ENCODE data around the gene EOLA2. TPM values are rescaled to one million over a fixed set of nuclear protein-coding genes. Genes with fewer than 3 reads are reported as not detected.

EOLA2 gene
- total and polyA plus RNA-seq, 2 of the 8 experiments (the other 6 are each of a cell fraction or from before 2014, with no cell fraction given): 19.0 to 22.5 TPM

DNA sequence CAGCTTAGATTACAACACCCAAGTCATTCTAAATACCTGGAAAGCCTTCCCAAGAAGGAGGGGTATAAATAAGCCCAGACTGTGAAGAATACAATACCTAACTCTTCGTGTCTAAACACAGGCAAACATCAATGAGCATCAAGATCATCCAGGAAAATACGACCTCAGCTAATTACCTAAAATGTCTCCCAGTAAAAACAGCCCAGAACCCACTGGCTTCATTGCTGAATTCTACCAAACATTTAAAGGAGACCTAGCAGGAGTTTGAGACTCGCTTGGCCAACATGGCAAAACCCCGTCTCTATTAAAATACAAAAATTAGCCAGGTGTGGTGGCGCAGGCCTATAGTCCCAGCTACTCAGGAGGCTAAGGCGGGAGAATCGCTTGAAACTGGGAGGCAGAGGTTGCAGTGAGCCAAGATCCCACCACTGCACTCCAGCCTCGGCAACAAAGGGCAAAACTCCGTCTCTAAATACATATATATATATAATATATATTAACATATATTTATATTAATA is 28.1 kb downstream of the EOLA2 start:
- CTCF ChIA-PET (ENCODE audit: partially characterized antibody): interaction anchor here (0.6 kb wide), 1 partner anchor 645 kb away, joined by 3 read pairs; no protein-coding TSS in a partner anchor
- TF ChIP-seq, protein P1, sequence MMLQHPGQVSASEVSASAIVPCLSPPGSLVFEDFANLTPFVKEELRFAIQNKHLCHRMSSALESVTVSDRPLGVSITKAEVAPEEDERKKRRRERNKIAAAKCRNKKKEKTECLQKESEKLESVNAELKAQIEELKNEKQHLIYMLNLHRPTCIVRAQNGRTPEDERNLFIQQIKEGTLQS (IDR thresholded peaks at IDR 0.05; ENCODE audit: insufficient read depth, low read depth, low read length): no peak
- no peak for TF ChIP-seq RXRA (IDR thresholded peaks at IDR 0.05; ENCODE audit: insufficient read depth, low read depth, low read length)
- no peak for TF ChIP-seq BACH1 (IDR thresholded peaks at IDR 0.05; ENCODE audit: low read length)
- TF ChIP-seq KDM4A (IDR thresholded peaks at IDR 0.05; ENCODE audit: low read depth, low read length, severe bottlenecking): no peak
- no peak for TF ChIP-seq CEBPB (IDR thresholded peaks at IDR 0.05; ENCODE audit: low read depth, low read length)
- no peak for TF ChIP-seq SIRT6 (IDR thresholded peaks at IDR 0.05; ENCODE audit: low read length)
- TF ChIP-seq POLR2A (IDR thresholded peaks at IDR 0.05; ENCODE audit: control extremely low read depth in 1 of 2, low read depth in 2 of 2, low read length in 2 of 2): no peak
- TF ChIP-seq YY1 (IDR thresholded peaks at IDR 0.05; ENCODE audit: low read depth, low read length): no peak
- no peak for TF ChIP-seq SIX5 (IDR thresholded peaks at IDR 0.05; ENCODE audit: low read depth, low read length)
- TF ChIP-seq TBP (IDR thresholded peaks at IDR 0.05; ENCODE audit: low read depth, low read length): no peak
- no peak for TF ChIP-seq SAP30 (IDR thresholded peaks at IDR 0.05; ENCODE audit: insufficient read depth, insufficient replicate concordance, low read length)
- no peak for TF ChIP-seq BRCA1 (IDR thresholded peaks at IDR 0.05; ENCODE audit: low read depth, low read length)
- no peak for TF ChIP-seq EZH2 (IDR thresholded peaks at IDR 0.05; ENCODE audit: low read depth, low read length, severe bottlenecking)
- TF ChIP-seq KDM1A (IDR thresholded peaks at IDR 0.05; ENCODE audit: borderline replicate concordance, low read length): no peak
- no peak for TF ChIP-seq BCL11A (IDR thresholded peaks at IDR 0.05; ENCODE audit: low read depth in 2 of 2, low read length in 2 of 2)

More for the DNA sequence above, 28.1 kb downstream of the EOLA2 start:
- H4K20me1 ChIP-seq (replicated peaks in 1 of 2; ENCODE audit: control insufficient read depth in 1 of 2, insufficient read depth in 2 of 2, low read length in 2 of 2): no peaks in the 10 kb centered on the region
- H3K27ac ChIP-seq (ENCODE audit: low read depth, low read length): no peak overlapping the region
- no peak overlapping the region for H3K23ac ChIP-seq (ENCODE audit: insufficient read length)
- H3K14ac ChIP-seq (ENCODE audit: insufficient read length): no peak overlapping the region
- no peak overlapping the region for H2BK120ac ChIP-seq (replicated peaks; ENCODE audit: low read depth, low read length)
- FAIRE-seq (no peak), DNase-seq (ENCODE audit: low read depth in 1 of 2, low spot score in 2 of 2) (no peak)
- no peak overlapping the region for H3K4ac ChIP-seq (replicated peaks; ENCODE audit: insufficient read length, low read depth, low read length)
- POLR2A ChIA-PET (ENCODE audit: partially characterized antibody): no interaction called here
- no peak overlapping the region for H3K9ac ChIP-seq (replicated peaks in 1 of 4; ENCODE audit: extremely low read depth in 1 of 4, low read depth in 3 of 4, low read length in 3 of 4)
- no peak overlapping the region for H2BK5ac ChIP-seq (ENCODE audit: low read depth, low read length)
- no peak overlapping the region for H2BK15ac ChIP-seq (ENCODE audit: low read length)
- no peak overlapping the region for H3K4me2 ChIP-seq (ENCODE audit: insufficient read depth in 1 of 2, low read depth in 2 of 2, low read length in 2 of 2)
- no peaks in the 10 kb centered on the region for H3K23me2 ChIP-seq (ENCODE audit: low read depth, low read length)
- H2AK5ac ChIP-seq (ENCODE audit: low read depth, low read length): no peak overlapping the region
- H3K9me3 ChIP-seq (ENCODE audit: insufficient read depth in 2 of 2, low read depth in 1 of 2, low read length in 1 of 2): no peaks in the 10 kb centered on the region
- H3K4me1 ChIP-seq (replicated peaks in 1 of 4; ENCODE audit: control insufficient read depth in 3 of 4, insufficient read depth in 4 of 4, low read length in 3 of 4): no peaks in the 10 kb centered on the region
- H3K56ac ChIP-seq (replicated peaks; ENCODE audit: insufficient read length, low read depth, low read length): no peak overlapping the region
- H2AFZ ChIP-seq (ENCODE audit: low read length): no peak overlapping the region
- H4K91ac ChIP-seq (replicated peaks; ENCODE audit: insufficient read length, low read length): no peak overlapping the region
- H3K36me3 ChIP-seq (ENCODE audit: control insufficient read depth in 2 of 4, insufficient read depth in 4 of 4, low read length in 3 of 4): no peaks in the 10 kb centered on the region
- no peaks in the 10 kb centered on the region for H3K79me1 ChIP-seq (ENCODE audit: low read depth, low read length)
- H3K27me3 ChIP-seq (replicated peaks in 1 of 4; ENCODE audit: control insufficient read depth in 3 of 4, extremely low read depth in 1 of 4, insufficient read depth in 3 of 4, low read length in 3 of 4): no peaks in the 10 kb centered on the region
- no peaks in the 10 kb centered on the region for H3K79me2 ChIP-seq (ENCODE audit: control insufficient read depth in 1 of 2, insufficient read depth in 2 of 2, low read length in 2 of 2)
- no peak overlapping the region for H3K4me3 ChIP-seq (ENCODE audit: extremely low read depth in 1 of 4, insufficient read depth in 2 of 4, low read depth in 3 of 4, low read length in 4 of 4)
- WGBS, 2 experiments (ENCODE audit: extremely low coverage in 1 of 2, insufficient coverage in 1 of 2, insufficient read length in 1 of 2, insufficient replicate concordance in 2 of 2, low coverage in 1 of 2, low lambda C conversion rate in 2 of 2, missing lambda C conversion rate in 1 of 2): 82% methylated on average over 9 of the region's 9 CpGs; no CpG with 5 or more reads in 1 of the 2 experiments
- no peak overlapping the region for H3K18ac ChIP-seq (ENCODE audit: extremely low read depth, low read length)
- H2BK12ac ChIP-seq (ENCODE audit: low read depth, low read length): no peak overlapping the region
- H2BK20ac ChIP-seq (ENCODE audit: low read length): no peak overlapping the region
- no peak overlapping the region for H4K5ac ChIP-seq (ENCODE audit: insufficient read length, low read depth, low read length)
- no peak overlapping the region for H4K8ac ChIP-seq (ENCODE audit: extremely low read depth, insufficient read depth, low read length)
